ACHN (cell line): Measurements from ENCODE around the gene FRMPD3.

Source experiments
- DNase-seq: peaks from one replicate; pipeline ENCODE4 v3.0.0-alpha.2; 2015
- in situ Hi-C: cut with HindIII; loops from 2 replicates; pipeline ENCODE4 v1.10.0; 2017; ENCODE audit warnings: low sequenced_read_pairs, low pct_ligation_motif_present, low pct_unique_long_range_greater_than_20kb

FRMPD3 gene

DNA sequence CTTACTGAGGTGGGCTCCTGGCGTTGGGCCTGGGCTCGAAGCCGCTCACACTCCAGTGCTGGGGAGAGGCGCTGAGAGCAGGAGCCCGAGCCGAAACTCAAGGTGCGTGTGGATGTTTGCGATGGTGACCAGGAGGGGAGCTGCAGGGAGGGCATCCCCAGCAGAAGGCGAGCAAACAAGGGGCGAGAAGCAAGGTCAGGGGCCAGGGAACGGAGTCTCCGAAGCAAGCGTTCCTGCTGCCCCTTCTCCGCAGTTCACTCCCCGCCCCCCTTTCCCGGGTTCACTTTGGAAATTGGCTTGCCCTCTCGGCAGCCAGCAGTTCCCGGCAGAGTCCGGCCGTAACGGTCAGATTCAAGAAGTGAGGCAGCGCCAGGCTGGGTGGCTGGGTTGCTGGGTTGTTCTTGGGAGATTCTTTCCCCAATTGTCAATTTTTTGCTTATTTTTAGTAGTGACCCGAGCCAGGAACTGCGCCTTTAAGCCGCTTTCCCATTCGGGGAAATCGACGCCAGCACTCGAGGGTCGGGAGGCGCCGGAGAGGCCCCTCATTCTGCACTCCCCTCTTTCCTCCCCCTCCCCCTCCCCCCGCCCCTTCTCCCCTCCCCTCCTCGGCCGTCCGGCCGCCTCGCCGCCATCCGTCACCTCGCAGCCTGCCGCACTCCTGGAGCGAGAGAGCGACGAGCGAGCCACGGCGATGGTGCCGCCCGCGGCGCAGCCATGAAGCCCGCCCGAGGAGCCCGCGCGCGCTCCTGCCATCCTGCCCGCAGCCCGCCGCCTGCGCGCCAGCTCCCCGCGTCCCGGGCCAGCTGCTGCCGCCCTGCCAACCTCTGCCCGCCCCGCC, at the start of gene FRMPD3:
FRMPD3 (plus strand) TSS at position 655 of the 838 bp plus-strand sequence. CDS start 76,937 bp downstream, outside the sequence.
- no peak for DNase-seq
- in situ Hi-C loops, result no loop called here

GRCh38 chrX:107420571-107420970, 28.9 kb upstream of the FRMPD3 start:
- in situ Hi-C loops, result no loop called here
- no peak for DNase-seq

DNA sequence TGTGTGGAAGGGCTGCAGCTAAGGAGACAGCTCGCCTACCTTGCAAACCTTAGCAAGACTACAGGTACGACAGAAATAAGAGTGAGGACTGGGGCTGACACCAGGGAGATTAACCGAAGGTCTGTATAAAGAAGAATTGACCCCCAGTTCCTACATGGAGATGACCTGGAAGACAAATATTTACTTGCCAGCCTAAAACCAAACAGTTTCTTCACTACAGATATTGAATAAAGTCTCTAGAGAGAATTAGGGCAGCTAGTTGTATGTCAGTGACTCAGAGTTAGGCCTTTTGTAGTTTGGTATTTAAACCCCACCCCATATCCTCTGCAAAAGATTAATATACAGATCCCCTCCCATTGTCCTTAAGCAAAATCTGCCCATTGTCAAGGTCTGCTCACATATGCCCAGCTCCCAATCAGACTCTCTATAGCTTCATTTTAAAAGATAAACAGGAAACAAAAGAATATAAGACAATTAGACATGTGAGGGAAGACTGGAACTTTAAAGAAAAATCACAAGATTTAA, 28.1 kb upstream of the FRMPD3 start:
- DNase-seq, result no peak
- in situ Hi-C loops, result no loop called here

DNA sequence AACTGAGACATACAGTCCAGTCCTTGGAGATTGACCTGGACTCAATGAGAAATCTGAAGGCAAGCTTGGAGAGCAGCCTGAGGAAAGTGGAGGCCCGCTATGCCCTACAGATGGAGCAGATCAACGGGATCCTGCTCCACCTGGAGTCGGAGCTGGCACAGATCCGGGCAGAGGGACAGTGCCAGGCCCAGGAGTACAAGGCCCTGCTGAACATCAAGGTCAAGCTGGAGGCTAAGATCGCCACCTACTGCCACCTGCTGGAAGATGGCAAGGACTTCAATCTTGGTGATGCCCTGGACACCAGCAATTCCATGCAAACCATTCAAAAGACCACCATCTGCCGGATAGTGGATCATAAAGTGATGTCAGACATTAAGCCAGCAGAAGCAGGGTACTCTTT, 20.4 kb upstream of the FRMPD3 start:
- in situ Hi-C loops, result no loop called here
- peak; percentile 29 for DNase-seq

DNA sequence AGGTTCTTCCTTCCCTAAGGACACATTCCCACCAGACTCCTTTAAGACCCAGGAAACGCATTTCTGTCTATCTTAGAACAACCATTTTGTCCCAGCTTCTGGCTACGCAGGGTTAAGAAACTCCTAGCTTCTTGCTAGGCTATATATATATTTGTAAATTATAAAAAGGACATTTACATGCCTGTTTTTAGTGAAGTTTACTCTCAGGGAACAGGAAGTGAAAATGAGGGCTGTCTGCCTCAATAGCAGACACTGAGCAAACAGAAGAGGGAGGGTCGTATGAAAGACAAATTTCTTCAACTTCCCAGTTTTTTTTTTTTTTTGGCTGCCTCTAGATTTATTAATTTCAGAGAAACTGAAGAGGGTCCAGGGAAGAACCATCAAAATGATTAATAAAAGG, 9.3 kb upstream of the FRMPD3 start:
- DNase-seq, result no peak
- in situ Hi-C loops, result no loop called here

- DNase-seq, result no peak
- in situ Hi-C loops, result no loop called here
Measured at GRCh38 chrX:107440692-107441091, 8.8 kb upstream of the FRMPD3 start.

GRCh38 chrX:107442914-107443527, 6.4 kb upstream of the FRMPD3 start:
- in situ Hi-C loops, result no loop called here
- no peak for DNase-seq

- in situ Hi-C loops, result no loop called here
- no peak for DNase-seq
Measured at GRCh38 chrX:107445146-107445545, 4.3 kb upstream of the FRMPD3 start.

GRCh38 chrX:107445631-107446030, 3.8 kb upstream of the FRMPD3 start:
- no peak for DNase-seq
- in situ Hi-C loops, result no loop called here

- in situ Hi-C loops, result no loop called here
- DNase-seq, result no peak
Measured at GRCh38 chrX:107447642-107448041, 1.8 kb upstream of the FRMPD3 start.

GRCh38 chrX:107448625-107448997, 841 bp upstream of the FRMPD3 start:
- in situ Hi-C loops, result no loop called here
- DNase-seq, result no peak

DNA sequence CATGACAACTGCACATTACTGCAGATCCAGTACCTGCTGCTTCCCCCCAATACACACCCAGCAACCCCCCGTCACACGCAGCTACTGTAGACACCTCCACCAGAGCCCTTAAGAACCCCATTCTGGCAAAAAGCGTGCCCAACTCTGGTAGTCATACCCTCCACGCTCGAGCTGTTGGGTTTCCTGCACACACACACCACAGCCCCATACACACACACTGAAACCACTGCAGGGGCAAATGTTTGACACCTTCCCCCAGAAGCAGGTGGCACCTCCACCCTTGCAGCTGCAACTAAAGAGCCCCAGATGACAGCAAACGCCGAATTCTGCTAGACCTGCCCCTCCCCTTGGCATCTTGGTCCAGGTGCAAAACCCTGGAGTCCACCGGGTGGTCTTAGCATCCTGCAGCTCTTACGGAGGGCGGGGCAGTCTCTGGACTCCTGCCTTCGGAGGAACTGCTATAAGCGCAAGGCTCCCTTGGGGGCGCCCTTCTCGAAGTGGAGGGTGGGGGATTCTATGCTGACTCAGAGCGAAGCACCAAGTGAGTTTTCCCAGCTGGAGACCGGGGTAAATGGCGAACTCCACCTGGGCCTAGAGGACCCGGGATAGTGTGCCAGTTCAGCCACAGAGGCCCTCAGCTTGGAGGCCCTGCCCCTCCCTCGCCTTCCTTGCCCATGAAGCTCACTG, 1.5 kb downstream of the FRMPD3 start:
- in situ Hi-C loops, result no loop called here
- DNase-seq, result peak; percentile 2

GRCh38 chrX:107451731-107452130, 2.3 kb downstream of the FRMPD3 start:
- in situ Hi-C loops, result no loop called here
- no peak for DNase-seq

- no peak for DNase-seq
- in situ Hi-C loops, result no loop called here
Measured at GRCh38 chrX:107452581-107452980, 3.1 kb downstream of the FRMPD3 start.

GRCh38 chrX:107454302-107454701, 4.8 kb downstream of the FRMPD3 start:
- in situ Hi-C loops, result no loop called here
- DNase-seq, result peak; percentile 8

- no peak for DNase-seq
- in situ Hi-C loops, result no loop called here
Measured at GRCh38 chrX:107457289-107457688, 7.8 kb downstream of the FRMPD3 start.

- in situ Hi-C loops, result no loop called here
- no peak for DNase-seq
Measured at GRCh38 chrX:107465932-107466620, 16.6 kb downstream of the FRMPD3 start.

- in situ Hi-C loops, result no loop called here
- DNase-seq, result no peak
Measured at GRCh38 chrX:107467271-107467670, 17.8 kb downstream of the FRMPD3 start.

DNA sequence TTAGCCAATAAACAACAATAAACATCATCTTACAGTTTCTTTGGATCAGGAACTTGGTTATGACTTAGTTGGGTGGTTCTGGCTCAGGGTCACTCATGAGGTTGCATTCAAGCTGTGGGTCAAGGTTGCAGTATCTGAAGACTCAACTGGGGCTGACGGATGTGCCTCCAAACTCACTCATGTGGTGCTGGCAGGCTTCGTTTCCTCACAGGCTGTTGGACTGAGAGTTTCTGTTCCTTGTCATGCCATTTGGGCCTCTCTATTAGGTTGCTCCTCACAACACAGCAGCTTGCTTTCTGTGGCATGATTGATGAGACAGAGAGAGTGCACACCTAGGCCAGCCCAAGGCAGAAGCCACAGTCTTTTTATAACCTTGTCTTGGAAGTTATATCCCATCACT, 20.7 kb downstream of the FRMPD3 start:
- in situ Hi-C loops, result no loop called here
- no peak for DNase-seq
